T-helper 22 cell (primary cell): Measurements from ENCODE around the gene DNAH11.
"Not testable (repeated sequence)": the region's sequence is repeated elsewhere in the genome, so short reads cannot be mapped to it uniquely, and the experiment has no call there.

ENCODE experiments used
- DNase-seq: peaks from one replicate; pipeline ENCODE4 v3.0.0-alpha.2; 2020; ENCODE audit warnings: low read depth

Gene DNAH11

GRCh38 chr7:21542891-21543527 lies at the start of gene DNAH11:
Gene DNAH11 (plus strand): TSS chr7:21543039. CDS start chr7:21543246, 207 bp downstream.
- DNase-seq: no peak

- no peak for DNase-seq
Measured at GRCh38 chr7:21495731-21496130, 47.1 kb upstream of the DNAH11 start.

- no peak for DNase-seq
Measured at GRCh38 chr7:21497072-21497471, 45.8 kb upstream of the DNAH11 start.

- DNase-seq: no peak
Measured at GRCh38 chr7:21500117-21500832, 42.6 kb upstream of the DNAH11 start.

- no peak for DNase-seq
Measured at GRCh38 chr7:21504021-21504420, 38.8 kb upstream of the DNAH11 start.

GRCh38 chr7:21507627-21508343 lies 35.1 kb upstream of the DNAH11 start:
- no peak for DNase-seq

- no peak for DNase-seq
Measured at GRCh38 chr7:21508538-21508937, 34.3 kb upstream of the DNAH11 start.

- DNase-seq: no peak
Measured at GRCh38 chr7:21514062-21514461, 28.8 kb upstream of the DNAH11 start.

GRCh38 chr7:21524680-21525079 lies 18.2 kb upstream of the DNAH11 start:
- DNase-seq: no peak

- no peak for DNase-seq
Measured at GRCh38 chr7:21526007-21526406, 16.8 kb upstream of the DNAH11 start.

GRCh38 chr7:21526448-21526847 lies 16.4 kb upstream of the DNAH11 start:
- DNase-seq: no peak

GRCh38 chr7:21532485-21532884 lies 10.4 kb upstream of the DNAH11 start:
- not testable (repeated sequence) for DNase-seq

- DNase-seq: not testable (repeated sequence)
Measured at GRCh38 chr7:21533646-21534045, 9.2 kb upstream of the DNAH11 start.

GRCh38 chr7:21536445-21537118 lies 6.3 kb upstream of the DNAH11 start:
- not testable (repeated sequence) for DNase-seq

- no peak for DNase-seq
Measured at GRCh38 chr7:21538936-21539495, 3.8 kb upstream of the DNAH11 start.

- no peak for DNase-seq
Measured at GRCh38 chr7:21543528-21544302, 876 bp downstream of the DNAH11 start.

GRCh38 chr7:21544303-21544656 lies 1.4 kb downstream of the DNAH11 start:
- no peak for DNase-seq

- no peak for DNase-seq
Measured at GRCh38 chr7:21544715-21545114, 1.9 kb downstream of the DNAH11 start.

GRCh38 chr7:21547501-21547900 lies 4.7 kb downstream of the DNAH11 start:
- no peak for DNase-seq

GRCh38 chr7:21548491-21548890 lies 5.7 kb downstream of the DNAH11 start:
- no peak for DNase-seq

GRCh38 chr7:21550076-21550475 lies 7.2 kb downstream of the DNAH11 start:
- no peak for DNase-seq
